Esophagus squamous epithelium (tissue), 5 donors: ENCODE data around the gene SGSH. TPM values are rescaled to one million over a fixed set of nuclear protein-coding genes. Genes with fewer than 3 reads are reported as not detected.
"Not testable (repeated sequence)": the region's sequence is repeated elsewhere in the genome, so short reads cannot be mapped to it uniquely, and the experiment has no call there.

Experiments used
- DNase-seq: peaks from one replicate; lab custom pipeline; 2025; lab: John Stamatoyannopoulos, UW
- H3K27ac ChIP-seq, 4 donors: fragments of 200-600 bp; sonication (generic); one replicate each; pipeline ENCODE4 v1.5.1; 2016 to 2019; ENCODE audit warnings: mild to moderate bottlenecking in 1 of 4
- H3K27me3 ChIP-seq, 4 donors: fragments of 200-600 bp; sonication (generic); 1 replicate in 3 of 4; 2 replicates in 1 of 4; pipeline versions ENCODE4 v1.5.1 to v1.6.0; 2017 to 2021; ENCODE audit warnings: antibody characterized with exemption in 1 of 4
- H3K36me3 ChIP-seq, 3 donors: fragments of 200-600 bp; sonication (generic); one replicate each; pipeline ENCODE4 v1.5.1; 2016 to 2019
- H3K4me1 ChIP-seq, 3 donors: fragments of 200-600 bp; sonication (generic); one replicate each; pipeline ENCODE4 v1.5.1; 2017 to 2019
- H3K4me3 ChIP-seq, 4 donors: fragments of 200-600 bp; sonication (generic); 1 replicate in 3 of 4; 2 replicates in 1 of 4; pipeline ENCODE4 v1.5.1; 2016 to 2019; ENCODE audit warnings: mild to moderate bottlenecking in 2 of 4, moderate library complexity in 1 of 4
- H3K9me3 ChIP-seq, 3 donors: fragments of 200-600 bp; sonication (generic); one replicate each; pipeline ENCODE4 v1.5.1; 2016 to 2019
- POLR2A ChIP-seq, 4 donors: fragments of 450-650 bp; IDR thresholded peaks; one replicate each; pipeline ENCODE4 v1.6.1; 2017; ENCODE audit warnings: antibody characterized with exemption in 4 of 4, mild to moderate bottlenecking in 4 of 4, moderate library complexity in 3 of 4
- WGBS, 2 donors: methylation state at CpG; one replicate each; pipeline ENCODE4 v1.1.5; 2018; 5-methylcytosine and 5-hydroxymethylcytosine counted together
- intact Hi-C: fragments of 100-400 bp; cut with DNase I; formaldehyde crosslinking; loops from one replicate; pipeline ENCODE4 v1.15.0; 2022
- total RNA-seq, 4 donors: library from RNA; depleted of rRNA; stranded (reverse); fragments of >200 nt; gene quantifications; one replicate each; pipeline ENCODE4 v1.1.0, GENCODE V29; 2016
- TF ChIP-seq, protein P1 (sequence below), 6 experiments: fragments of 450-650 bp in 4 of 6; fragments of 200-600 bp in 2 of 6; sonication (generic) in 2 of 6; IDR thresholded peaks; one replicate each; pipeline ENCODE4 v1.5.1; 2016 to 2019; ENCODE audit warnings: antibody characterized with exemption in 6 of 6, mild to moderate bottlenecking in 4 of 6, moderate library complexity in 4 of 6
- donor health status: DM: yes; HTN: yes; CAD: no.

SGSH gene
- total RNA-seq, 4 donors from 2014 or later: 8.7 to 18.7 (median 12.9) TPM

DNA sequence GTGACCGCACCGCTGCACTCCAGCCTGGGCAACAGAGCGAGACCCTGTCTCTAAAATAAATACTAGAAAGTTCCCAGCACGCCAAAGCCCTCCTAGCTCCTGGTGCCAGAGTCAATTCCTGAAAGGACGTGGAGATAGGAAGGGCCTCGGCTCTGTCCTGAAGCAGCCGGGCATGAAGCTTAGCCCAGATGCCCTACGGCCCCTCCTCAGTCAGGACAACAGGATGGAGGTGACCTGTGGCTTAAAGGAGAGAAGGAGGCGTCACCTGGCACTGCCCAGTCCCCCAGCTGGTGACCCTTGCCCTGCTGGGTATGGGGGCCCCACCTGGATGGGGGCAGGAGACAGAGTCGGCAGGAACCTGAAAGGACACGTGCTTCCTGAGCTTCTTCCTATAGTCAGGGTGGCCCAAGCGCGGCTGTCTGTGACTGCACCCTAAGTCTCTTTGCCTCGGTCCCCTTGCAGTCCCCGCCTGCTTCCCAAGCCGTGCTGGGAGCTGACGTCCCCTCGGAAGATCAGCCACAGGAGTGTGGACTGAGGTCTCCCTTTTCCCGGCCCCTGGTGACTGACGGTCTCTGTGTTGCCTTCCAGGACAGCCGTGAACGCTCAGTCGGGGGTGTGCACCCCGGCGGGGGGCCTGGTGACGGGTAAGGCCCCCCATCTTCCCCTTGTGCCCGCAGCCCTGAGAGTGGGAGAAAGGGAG, 25.6 kb upstream of the SGSH start:
- no peaks in the 10 kb centered on the region for H3K4me1 ChIP-seq
- 93 to 95% methylated on average over 8 to 12 of the region's 27 CpGs for WGBS, 2 donors

DNA sequence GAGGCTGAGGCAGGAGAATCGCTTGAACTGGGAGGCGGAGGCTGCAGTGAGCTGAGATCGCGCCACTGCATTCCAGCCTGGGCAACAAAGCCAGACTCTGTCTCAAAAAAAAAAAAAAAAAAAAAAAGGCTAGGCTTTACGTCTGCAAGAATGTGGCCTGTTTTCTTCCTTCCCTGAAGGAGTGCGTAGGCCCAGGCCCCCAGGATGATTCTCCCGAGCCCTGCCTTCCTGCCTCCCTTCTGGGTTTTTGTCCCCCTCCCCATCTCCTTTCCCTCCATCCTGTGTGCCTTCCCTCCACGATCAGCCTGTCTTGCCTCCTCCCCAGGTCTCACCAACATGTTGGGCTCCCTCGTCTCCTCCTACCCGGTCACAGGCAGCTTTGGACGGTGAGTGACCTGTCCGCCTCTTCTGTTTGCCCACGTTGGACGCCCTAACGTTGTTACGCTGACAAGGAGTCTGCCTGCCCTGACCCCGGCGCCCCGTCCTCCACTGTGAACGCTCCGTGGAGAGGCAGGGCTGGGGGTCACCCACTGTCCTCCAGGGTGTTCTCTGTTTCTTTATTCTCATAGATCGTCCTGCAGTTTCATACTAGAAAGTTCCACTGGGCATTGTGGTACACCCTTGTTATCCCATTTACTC, 24.9 kb upstream of the SGSH start:
- no peak for TF ChIP-seq POLR2A (IDR thresholded peaks at IDR 0.05)
- TF ChIP-seq, protein P1, sequence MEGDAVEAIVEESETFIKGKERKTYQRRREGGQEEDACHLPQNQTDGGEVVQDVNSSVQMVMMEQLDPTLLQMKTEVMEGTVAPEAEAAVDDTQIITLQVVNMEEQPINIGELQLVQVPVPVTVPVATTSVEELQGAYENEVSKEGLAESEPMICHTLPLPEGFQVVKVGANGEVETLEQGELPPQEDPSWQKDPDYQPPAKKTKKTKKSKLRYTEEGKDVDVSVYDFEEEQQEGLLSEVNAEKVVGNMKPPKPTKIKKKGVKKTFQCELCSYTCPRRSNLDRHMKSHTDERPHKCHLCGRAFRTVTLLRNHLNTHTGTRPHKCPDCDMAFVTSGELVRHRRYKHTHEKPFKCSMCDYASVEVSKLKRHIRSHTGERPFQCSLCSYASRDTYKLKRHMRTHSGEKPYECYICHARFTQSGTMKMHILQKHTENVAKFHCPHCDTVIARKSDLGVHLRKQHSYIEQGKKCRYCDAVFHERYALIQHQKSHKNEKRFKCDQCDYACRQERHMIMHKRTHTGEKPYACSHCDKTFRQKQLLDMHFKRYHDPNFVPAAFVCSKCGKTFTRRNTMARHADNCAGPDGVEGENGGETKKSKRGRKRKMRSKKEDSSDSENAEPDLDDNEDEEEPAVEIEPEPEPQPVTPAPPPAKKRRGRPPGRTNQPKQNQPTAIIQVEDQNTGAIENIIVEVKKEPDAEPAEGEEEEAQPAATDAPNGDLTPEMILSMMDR (IDR thresholded peaks at IDR 0.05): no peak
- no peak for DNase-seq
- Histone ChIP-seq H3K27ac (no peak overlapping the region), H3K4me3 (no peak overlapping the region), H3K4me1 (no peaks in the 10 kb centered on the region), H3K9me3 (no peaks in the 10 kb centered on the region), H3K27me3 (no peaks in the 10 kb centered on the region), H3K36me3 (peaks cover 0 to 91% (median 8%) of the 10 kb centered on the region in 3 donors)
- WGBS, 2 donors: 88% methylated on average over 18 to 21 of the region's 22 CpGs
- intact Hi-C loops: no loop called here

More for the DNA sequence above, 25.6 kb upstream of the SGSH start:
- DNase-seq: no peak
- H3K9me3 ChIP-seq: no peaks in the 10 kb centered on the region
- H3K27me3 ChIP-seq: no peaks in the 10 kb centered on the region
- TF ChIP-seq, protein P1 (IDR thresholded peaks at IDR 0.05): no peak
- no peak for TF ChIP-seq POLR2A (IDR thresholded peaks at IDR 0.05)
- intact Hi-C loops: no loop called here
- H3K27ac ChIP-seq: no peak overlapping the region
- peaks cover 0 to 90% (median 8%) of the 10 kb centered on the region in 3 donors for H3K36me3 ChIP-seq
- no peak overlapping the region for H3K4me3 ChIP-seq

DNA sequence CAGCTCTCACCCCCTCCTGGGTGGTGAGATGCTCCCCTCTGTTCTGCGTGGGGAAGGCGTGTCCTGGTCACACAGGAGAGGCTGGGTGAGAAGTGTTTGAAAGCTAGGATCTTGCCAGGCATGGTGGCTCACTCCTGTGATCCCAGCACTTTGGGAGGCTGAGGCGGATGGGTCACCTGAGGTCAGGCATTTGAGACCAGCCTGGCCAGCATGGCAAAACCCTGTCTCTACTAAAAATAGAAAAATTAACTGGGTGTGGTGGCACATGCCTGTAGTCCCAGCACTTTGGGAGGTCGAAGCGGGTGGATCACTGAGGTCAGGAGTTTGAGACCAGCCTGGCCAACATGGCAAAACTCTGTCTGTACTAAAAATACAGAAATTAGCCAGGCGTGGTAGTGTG, 24.3 kb upstream of the SGSH start:
- H3K27me3 ChIP-seq, H3K27ac ChIP-seq, H3K4me1 ChIP-seq, H3K4me3 ChIP-seq, intact Hi-C loops, DNase-seq, H3K9me3 ChIP-seq: not testable (repeated sequence)
- peaks cover 0 to 86% (median 8%) of the 10 kb centered on the region in 3 donors for H3K36me3 ChIP-seq
- 94 to 100% methylated on average over 1 to 3 of the region's 6 CpGs for WGBS, 2 donors

DNA sequence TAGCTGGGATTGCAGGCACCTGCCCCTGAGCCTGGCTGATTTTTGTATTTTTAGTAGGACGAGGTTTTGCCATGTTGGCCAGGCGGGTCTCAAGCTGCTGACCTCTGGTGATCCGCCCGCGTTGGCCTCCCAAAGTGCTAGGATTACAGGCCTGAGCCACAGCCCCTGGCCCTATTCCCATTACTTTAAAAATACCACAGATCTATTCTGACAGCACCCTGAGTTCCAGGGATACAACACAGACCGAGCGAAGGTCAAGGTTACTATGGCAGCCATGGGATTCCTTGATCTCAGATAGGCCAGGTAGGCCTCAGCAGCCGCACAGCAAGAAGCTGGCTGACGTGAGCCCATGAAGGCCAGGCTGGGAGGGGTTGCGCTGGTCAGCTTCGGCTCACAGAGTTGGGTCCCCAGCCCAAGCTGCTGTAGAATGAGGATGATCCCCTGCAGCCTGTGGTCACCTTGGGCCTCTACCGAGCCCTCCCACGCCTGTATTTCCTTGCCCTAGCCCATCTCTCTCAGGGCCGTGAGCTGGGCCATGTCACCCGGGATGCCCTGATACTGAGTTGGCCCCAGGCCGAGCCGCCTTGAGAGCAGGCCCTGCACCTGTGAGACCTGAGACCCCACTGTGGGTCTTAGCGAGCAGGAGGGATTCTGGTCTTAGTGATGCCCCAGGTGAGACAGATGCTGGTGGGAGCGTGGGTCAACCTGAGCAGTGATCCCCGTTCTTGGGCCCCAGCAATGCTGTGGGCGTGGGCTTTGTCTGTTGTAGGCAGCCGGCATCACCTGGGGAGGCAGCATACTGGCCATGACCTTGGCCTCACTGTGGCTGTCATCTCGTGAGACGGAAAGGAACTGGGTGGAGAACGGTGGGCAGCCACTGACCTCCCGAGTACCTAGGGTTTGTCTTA, 23.6 kb upstream of the SGSH start:
- no peak for TF ChIP-seq POLR2A (IDR thresholded peaks at IDR 0.05)
- WGBS, 2 donors: 90 to 92% methylated on average over 7 to 8 of the region's 26 CpGs
- H3K27me3 ChIP-seq: no peaks in the 10 kb centered on the region
- intact Hi-C loops: no loop called here
- no peak overlapping the region for H3K27ac ChIP-seq
- no peak overlapping the region for H3K4me3 ChIP-seq
- no peak for DNase-seq
- H3K9me3 ChIP-seq: no peaks in the 10 kb centered on the region
- H3K36me3 ChIP-seq: peaks cover under 1 to 80% (median 8%) of the 10 kb centered on the region in 3 donors
- no peaks in the 10 kb centered on the region for H3K4me1 ChIP-seq

DNA sequence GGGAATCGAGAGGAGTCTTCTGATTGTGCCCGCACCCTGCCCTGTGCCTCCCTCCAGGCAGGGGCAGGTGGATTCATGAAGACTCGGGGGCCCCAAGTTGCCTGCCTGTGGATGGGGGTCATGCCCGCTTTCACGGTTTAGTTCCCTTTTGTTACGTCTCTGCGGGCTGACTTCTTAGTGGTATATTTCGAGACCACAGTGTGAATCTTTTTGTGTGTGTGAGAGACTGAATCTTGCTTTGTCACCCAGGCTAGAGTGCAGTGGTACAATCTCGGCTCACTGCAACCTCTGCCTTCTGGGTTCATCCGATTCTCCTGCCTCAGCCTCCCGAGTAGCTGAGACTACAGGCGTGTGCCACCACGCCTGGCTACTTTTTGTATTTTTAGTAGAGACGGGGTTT, 22.4 kb upstream of the SGSH start:
- DNase-seq: no peak
- TF ChIP-seq, protein P1 (IDR thresholded peaks at IDR 0.05): no peak
- TF ChIP-seq POLR2A (IDR thresholded peaks at IDR 0.05): no peak
- H3K36me3 ChIP-seq: peaks cover 9 to 78% (median 13%) of the 10 kb centered on the region in 3 donors
- 90 to 94% methylated on average over 3 to 14 of the region's 14 CpGs for WGBS, 2 donors
- H3K4me3 ChIP-seq: no peak overlapping the region
- H3K9me3 ChIP-seq: no peaks in the 10 kb centered on the region
- no peaks in the 10 kb centered on the region for H3K27me3 ChIP-seq
- no peaks in the 10 kb centered on the region for H3K4me1 ChIP-seq
- no peak overlapping the region for H3K27ac ChIP-seq
- intact Hi-C loops: no loop called here
